ENCODE data around the gene TEAD2.

The TEAD2 gene

DNA sequence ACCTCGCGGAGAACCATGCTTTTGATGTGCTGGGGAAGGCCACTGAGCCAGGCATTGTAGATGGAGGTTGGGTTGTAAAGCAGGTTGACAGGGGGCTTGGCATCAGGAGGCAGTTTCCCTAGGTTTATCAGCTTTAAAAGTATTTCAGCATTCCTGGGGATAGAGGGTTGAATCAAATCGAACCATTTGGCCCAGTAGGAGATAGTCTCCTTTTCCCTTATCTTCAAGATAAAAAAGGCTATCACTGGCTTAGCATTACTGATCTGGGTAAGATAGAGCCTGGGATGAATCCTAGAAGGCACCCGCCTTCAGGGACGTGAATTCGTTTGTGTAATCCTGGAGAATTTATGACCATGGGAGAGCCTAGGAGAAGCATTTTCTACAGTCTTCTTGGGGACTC is 67.8 kb downstream of the TEAD2 start:
- in situ Hi-C loops (cut with MboI; ENCODE audit: low sequenced_read_pairs), result no loop called here
